Skin epidermis (tissue), 12 donors: ENCODE data around the gene AGO3.
"Not testable (repeated sequence)": the region's sequence is repeated elsewhere in the genome, so short reads cannot be mapped to it uniquely, and the experiment has no call there.

ENCODE experiments used
- H3K27ac ChIP-seq, 21 experiments: fragments of 200-600 bp; sonication (generic) in 11 of 21; one replicate each; pipeline ENCODE4 v1.5.0; 2020; ENCODE audit warnings: mild to moderate bottlenecking in 3 of 21, inconsistent platforms in 2 of 21, moderate library complexity in 2 of 21
- H3K4me3 ChIP-seq, 7 experiments: fragments of 200-600 bp; sonication (generic) in 2 of 7; one replicate each; pipeline ENCODE4 v1.5.0; 2020; ENCODE audit warnings: inconsistent platforms in 2 of 7, mild to moderate bottlenecking in 2 of 7, moderate library complexity in 1 of 7

Gene AGO3

DNA sequence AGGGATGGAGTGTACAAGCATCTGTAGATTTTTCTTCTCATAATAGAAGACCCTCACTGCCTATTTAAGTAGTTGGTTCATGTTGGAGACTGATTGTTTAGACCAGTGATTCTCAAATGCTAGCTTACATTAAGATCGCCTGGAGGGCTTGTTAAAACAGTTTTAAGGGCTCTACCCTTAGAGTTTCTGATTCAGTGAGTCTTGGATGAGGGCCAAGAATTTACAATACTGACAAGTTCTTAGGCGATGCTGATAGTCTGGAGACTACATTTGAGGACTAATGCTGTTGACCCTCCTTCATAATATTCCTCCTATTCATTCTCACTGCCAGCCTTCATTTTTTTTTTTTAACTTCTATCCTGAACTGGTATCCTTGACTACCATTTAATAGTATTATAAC lies 15.2 kb upstream of the AGO3 start:
- H3K4me3 ChIP-seq = no peak overlapping the region
- no peak overlapping the region for H3K27ac ChIP-seq

DNA sequence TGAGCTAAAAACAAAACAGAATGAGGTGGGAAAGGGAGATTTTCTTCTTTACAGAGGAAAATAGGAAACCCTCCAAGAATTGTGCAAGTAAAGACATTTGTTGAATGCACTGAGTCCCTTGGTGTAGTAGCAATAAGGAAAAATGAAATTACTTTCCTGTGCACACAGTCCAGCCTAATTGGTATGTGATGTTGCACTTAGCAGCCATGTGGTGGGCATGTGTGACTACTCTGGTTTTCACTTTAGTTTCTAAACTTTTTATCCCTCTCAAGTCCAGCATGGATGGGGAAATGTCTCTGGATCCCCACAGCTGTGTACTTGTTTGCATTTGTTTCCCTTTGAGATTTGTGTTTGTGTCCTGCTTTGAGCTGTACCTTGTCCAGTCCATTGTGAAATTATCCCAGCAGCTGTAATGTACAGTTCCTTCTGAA lies 7.1 kb upstream of the AGO3 start:
- Histone ChIP-seq H3K4me3 (no peak overlapping the region), H3K27ac (peak overlapping the region in 1 of 21 experiments; percentile 19)

- Histone ChIP-seq H3K4me3 (no peak overlapping the region), H3K27ac (no peak overlapping the region)
These were observed 6.1 kb upstream of the AGO3 start for GRCh38 chr1:35924838-35925237.

- H3K4me3 ChIP-seq = no peak overlapping the region
- no peak overlapping the region for H3K27ac ChIP-seq
These were observed 5.2 kb upstream of the AGO3 start for GRCh38 chr1:35925741-35926140.

DNA sequence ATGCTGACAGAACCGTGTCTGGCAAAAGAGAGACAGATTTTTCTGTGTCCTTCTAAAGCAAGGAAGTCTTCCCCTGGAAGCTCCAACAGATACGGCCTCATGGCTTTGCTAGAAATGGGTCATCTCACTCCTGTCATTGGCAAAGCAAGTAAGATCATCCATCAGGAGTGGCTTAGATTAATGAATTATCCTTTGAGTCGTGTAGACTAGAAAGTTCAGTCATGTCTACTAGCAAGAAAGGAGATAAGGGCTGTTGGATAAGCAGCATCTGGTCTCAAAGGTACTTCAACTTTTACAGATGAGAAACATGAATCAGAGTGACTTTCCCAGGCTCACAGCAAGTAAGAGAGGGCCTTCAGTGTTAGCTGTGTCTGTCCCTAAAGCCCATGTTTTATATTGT lies 3.4 kb upstream of the AGO3 start:
- H3K4me3 ChIP-seq = no peak overlapping the region
- no peak overlapping the region for H3K27ac ChIP-seq

DNA sequence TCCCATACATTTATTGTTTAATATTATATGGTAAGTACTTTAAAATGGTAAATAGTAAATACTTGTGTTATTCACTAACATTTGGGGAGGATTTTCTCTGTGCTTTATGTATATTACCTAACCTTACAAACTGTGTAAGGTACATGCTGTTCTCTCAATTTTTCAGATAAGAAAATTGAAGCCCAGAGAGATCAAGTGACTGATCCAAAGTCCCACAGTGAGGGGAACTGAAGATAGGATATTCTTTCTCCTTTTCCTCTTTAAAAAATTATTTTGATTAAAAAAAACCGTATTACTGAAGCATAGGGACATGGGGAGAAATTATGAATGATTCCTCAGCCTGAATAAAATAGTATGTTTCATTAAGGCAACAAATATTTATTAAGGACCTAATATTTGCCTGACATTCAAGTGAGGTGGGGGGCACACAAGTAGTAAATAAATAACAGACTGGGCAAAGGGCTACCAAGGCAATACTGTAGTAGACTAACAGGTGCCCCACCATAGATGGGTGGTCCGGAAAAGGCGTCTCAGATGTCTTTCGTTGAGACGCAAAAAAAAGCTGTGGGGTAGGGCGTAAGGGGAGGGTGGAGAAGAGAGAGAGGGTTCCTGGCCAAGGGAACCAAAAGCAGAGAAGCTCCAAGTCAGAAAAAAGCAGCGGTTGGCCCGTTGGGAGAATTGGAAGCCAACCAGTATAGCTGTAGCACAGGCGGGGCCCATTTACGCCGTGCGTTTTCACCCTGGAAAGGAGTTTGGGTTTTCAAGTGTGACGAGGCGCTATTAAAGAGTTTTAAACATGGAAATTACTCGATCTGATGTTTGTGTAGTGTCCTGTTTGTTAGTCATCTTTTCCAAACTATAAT lies 944 bp upstream of the AGO3 start:
- H3K27ac ChIP-seq = peak overlapping the region; percentile 91 to 100 (median 97)

DNA sequence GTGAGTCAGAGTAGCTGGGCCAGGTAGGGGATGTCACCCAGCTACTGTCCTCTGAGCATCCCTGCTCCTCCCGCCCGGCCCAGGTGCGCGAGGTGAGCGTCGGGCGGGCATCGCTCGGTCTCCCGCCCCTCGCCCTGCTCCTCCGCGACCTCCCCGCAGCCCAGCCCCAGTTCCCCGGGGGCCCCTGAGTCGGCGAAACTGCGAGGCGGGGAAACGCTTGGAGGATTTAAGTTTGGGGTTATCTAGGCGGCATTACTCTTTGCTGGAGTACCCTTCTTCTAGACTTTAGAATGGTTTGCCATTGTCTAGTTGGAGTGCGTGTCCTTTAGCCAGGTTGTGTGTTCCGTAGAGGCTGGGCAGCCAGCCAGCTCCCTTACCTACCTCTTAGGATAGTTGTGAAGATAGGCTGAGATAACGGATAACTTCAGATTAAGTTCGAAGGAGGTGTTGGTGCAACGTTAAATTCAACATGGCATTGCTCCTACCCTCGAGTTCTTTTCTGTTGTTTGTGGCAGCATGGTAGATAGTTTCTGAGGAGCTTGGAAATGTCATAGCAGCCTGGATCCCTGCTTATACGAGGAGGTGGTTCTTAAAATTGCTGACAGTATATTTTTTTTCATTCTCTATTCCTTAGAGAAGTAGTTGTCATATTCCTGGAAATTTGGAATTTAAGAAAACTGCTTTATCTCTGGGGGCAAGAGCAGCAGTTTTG lies 697 bp downstream of the AGO3 start:
- Histone ChIP-seq H3K27ac (peak overlapping the region; percentile 91 to 100 (median 97)), H3K4me3 (peak overlapping the region; percentile 53 to 95 (median 87))

More for the DNA sequence above, 944 bp upstream of the AGO3 start:
- H3K4me3 ChIP-seq = peak overlapping the region; percentile 53 to 95 (median 87)

- Histone ChIP-seq H3K27ac (peak overlapping the region in 6 of 21 experiments; percentile 92 to 100 (median 98)), H3K4me3 (peak overlapping the region in 5 of 7 experiments; percentile 53 to 95 (median 87))
These were observed 1.3 kb downstream of the AGO3 start for GRCh38 chr1:35932158-35932636.

DNA sequence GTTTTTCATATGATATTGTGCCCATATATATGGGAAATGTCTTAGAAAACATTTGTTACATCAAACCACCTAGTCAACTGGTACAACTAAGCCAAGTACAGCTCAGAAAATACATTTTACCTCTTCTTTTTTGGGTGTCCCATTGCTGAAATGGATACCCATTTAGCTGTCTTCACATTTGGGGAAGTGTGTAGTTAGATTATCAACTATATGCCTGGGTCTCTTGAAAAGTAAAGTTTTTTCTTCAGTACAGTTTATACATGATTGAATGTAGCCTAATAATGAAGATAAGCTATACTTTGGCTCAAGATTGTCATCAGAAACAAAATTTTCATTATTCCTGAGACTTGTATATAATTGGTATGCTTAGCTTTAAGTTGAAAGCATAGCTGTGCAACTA lies 2.0 kb downstream of the AGO3 start:
- H3K27ac ChIP-seq = no peak overlapping the region
- H3K4me3 ChIP-seq = no peak overlapping the region

DNA sequence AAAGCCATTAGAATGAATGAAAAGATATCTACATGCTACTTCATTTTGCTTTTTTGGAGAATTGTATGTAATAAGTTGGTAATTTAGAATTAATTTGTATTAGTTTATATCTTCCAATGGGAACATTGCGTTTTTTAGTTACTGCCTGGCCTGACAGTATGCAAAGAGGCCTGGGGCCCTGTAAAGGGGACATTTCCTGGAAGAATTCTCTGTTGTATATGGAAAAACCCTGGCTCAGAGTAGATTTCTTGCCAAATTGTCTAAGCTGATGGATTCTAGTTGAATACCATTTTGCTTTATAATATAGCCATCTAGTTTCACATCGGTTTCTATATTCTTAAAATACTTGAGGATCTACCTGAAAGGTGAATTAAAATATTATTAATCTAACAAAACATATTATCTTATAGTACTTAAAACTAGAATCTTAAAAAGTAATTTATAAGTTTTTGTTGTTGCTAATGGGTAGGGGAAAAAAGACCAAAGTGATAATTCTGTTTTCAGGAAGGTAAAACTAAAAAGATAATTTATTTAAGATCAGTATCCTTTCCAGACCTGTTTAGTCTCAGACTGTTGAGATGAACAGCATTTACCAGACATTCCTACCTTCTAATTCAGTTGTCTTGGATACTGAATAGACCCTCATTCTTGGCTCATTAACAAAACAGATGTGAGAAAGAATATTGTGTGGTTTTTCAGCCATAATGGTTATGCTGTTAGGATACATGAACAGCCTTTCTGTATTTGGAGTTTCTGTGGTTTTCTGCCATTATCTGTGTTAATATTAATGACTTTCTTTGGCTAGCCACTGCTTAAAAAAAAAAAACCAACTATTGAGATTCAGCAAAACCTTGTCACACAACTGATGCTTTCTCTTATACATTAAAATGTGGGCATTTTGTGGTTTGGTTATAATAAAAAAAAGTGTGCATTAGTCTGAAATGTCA lies 4.8 kb downstream of the AGO3 start:
- H3K27ac ChIP-seq = peak overlapping the region in 1 of 21 experiments; percentile 0

GRCh38 chr1:35936838-35937237 lies 5.9 kb downstream of the AGO3 start:
- Histone ChIP-seq H3K4me3 (no peak overlapping the region), H3K27ac (no peak overlapping the region)

More for the DNA sequence above, 4.8 kb downstream of the AGO3 start:
- H3K4me3 ChIP-seq = no peak overlapping the region

- Histone ChIP-seq H3K27ac (no peak overlapping the region), H3K4me3 (no peak overlapping the region)
These were observed 8.6 kb downstream of the AGO3 start for GRCh38 chr1:35939484-35939883.

- Histone ChIP-seq H3K4me3 (no peak overlapping the region), H3K27ac (no peak overlapping the region)
These were observed 14.4 kb downstream of the AGO3 start for GRCh38 chr1:35945327-35945726.

GRCh38 chr1:35947547-35947946 lies 16.6 kb downstream of the AGO3 start:
- Histone ChIP-seq H3K4me3 (no peak overlapping the region), H3K27ac (no peak overlapping the region)

GRCh38 chr1:35958558-35958957 lies 27.7 kb downstream of the AGO3 start:
- Histone ChIP-seq H3K4me3 (no peak overlapping the region), H3K27ac (no peak overlapping the region)

GRCh38 chr1:35959304-35959703 lies 28.4 kb downstream of the AGO3 start:
- Histone ChIP-seq H3K27ac (no peak overlapping the region), H3K4me3 (no peak overlapping the region)

- no peak overlapping the region for H3K4me3 ChIP-seq
- H3K27ac ChIP-seq = no peak overlapping the region
These were observed 32.0 kb downstream of the AGO3 start for GRCh38 chr1:35962952-35963351.

GRCh38 chr1:35964277-35964676 lies 33.4 kb downstream of the AGO3 start:
- not testable (repeated sequence) for H3K27ac ChIP-seq, H3K4me3 ChIP-seq

GRCh38 chr1:35968396-35968795 lies 37.5 kb downstream of the AGO3 start:
- no peak overlapping the region for H3K27ac ChIP-seq

GRCh38 chr1:35971601-35972000 lies 40.7 kb downstream of the AGO3 start:
- Histone ChIP-seq H3K4me3 (no peak overlapping the region), H3K27ac (no peak overlapping the region)

More at GRCh38 chr1:35968396-35968795, 37.5 kb downstream of the AGO3 start:
- no peak overlapping the region for H3K4me3 ChIP-seq
